Right kidney (tissue), 1 donor: ENCODE data around the gene TRIM69.

Source experiments
- DNase-seq: peaks from one replicate; pipeline ENCODE4 v3.0.0-alpha.2; 2016

The TRIM69 gene

GRCh38 chr15:44802336-44802735, 66.0 kb downstream of the TRIM69 start:
- DNase-seq: no peak

GRCh38 chr15:44804298-44805046, 68.1 kb downstream of the TRIM69 start:
- no peak for DNase-seq

DNA sequence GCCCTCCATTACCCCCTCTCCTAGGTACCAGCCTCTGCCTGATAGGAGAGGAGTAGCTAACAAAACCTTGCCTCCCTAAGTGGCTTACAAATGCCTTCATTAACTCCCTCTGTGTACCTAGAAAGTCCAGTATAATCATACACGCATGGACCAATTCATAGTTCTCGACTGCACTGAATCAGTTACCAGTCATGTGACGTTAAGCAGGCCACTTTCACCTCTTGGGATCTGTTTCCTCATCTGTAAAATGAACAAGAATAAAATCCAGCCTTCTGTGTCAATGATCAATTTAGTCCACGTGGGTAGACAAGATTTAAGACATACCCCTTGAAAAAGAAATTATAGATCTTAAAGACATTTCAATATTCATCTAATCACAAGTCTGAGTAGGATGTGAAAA, 72.2 kb downstream of the TRIM69 start:
- no peak for DNase-seq

GRCh38 chr15:44810237-44810636, 73.9 kb downstream of the TRIM69 start:
- DNase-seq: no peak

- DNase-seq: no peak
These were observed 75.0 kb downstream of the TRIM69 start for GRCh38 chr15:44811337-44811736.

- DNase-seq: no peak
These were observed 75.7 kb downstream of the TRIM69 start for GRCh38 chr15:44812029-44812517.

DNA sequence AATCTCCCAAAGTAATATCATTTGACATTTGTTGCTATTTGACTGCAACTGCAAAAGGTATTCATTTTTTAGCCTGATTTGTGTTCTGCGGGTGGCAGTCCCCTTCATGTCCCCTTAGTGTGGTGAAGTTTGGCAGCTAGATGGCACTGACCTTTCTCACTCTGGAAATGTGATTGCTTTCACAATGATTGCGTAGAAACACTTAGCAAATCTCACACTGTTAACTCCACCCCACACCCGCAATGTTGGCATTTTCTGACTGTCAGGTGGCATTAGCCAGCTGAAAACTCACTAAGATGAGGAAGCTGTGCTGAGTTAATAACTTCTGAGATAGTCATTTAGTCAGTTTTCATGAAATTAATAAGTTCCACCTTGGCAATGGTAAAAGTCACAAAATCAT, 76.9 kb downstream of the TRIM69 start:
- DNase-seq: no peak
